CD4-positive, alpha-beta T cell (primary cell): ENCODE data around the gene FASTK. TPM values are rescaled to one million over a fixed set of nuclear protein-coding genes. Genes with fewer than 3 reads are reported as not detected.

Source experiments
- ATAC-seq: fragments of 200-7000 bp; cut with Tn5 transposase; one replicate; pipeline ENCODE4 v1.10.0; 2022; ENCODE audit warnings: mild to moderate bottlenecking; ENCODE audit not compliant: poor library complexity
- CTCF ChIA-PET: fragments of 350-600 bp; sonication (Branson Sonifier 250); formaldehyde crosslinking; loops from one replicate; lab custom pipeline; 2021; ENCODE audit warnings: antibody characterized with exemption, inconsistent platforms; lab: Charles Lee
- POLR2A ChIA-PET: fragments of 350-600 bp; sonication (Branson Sonifier 250); formaldehyde crosslinking; loops from one replicate; lab custom pipeline; 2021; ENCODE audit warnings: antibody characterized with exemption, inconsistent platforms; lab: Charles Lee
- DNase-seq, 14 experiments: peaks; one replicate each; pipeline ENCODE4 v3.0.0-alpha.2; 2013 to 2020; ENCODE audit warnings: mixed read lengths in 2 of 14
- H3K27ac ChIP-seq, 2 donors: one replicate each; pipeline versions ENCODE4 v1.5.1 to v1.7.0; 2013; ENCODE audit warnings: low read length in 2 of 2, low read depth in 1 of 2, mild to moderate bottlenecking in 1 of 2
- H3K27me3 ChIP-seq, 2 experiments: 1 replicate in 1 of 2; 2 replicates in 1 of 2; pipeline versions ENCODE4 v1.6.1 to v1.7.0; 2013; ENCODE audit warnings: low read length in 2 of 2, control low read depth in 1 of 2, mild to moderate bottlenecking in 1 of 2, moderate library complexity in 1 of 2; ENCODE audit not compliant: insufficient read depth in 2 of 2, control insufficient read depth in 1 of 2
- H3K36me3 ChIP-seq: one replicate; pipeline ENCODE4 v1.6.1; 2013; ENCODE audit warnings: low read length, control low read depth; ENCODE audit not compliant: insufficient read depth
- H3K4me1 ChIP-seq: one replicate; pipeline ENCODE4 v1.6.1; 2013; ENCODE audit warnings: low read length, control low read depth; ENCODE audit not compliant: insufficient read depth
- H3K4me3 ChIP-seq: one replicate; pipeline ENCODE4 v1.5.1; 2013; ENCODE audit warnings: mild to moderate bottlenecking, low read length, moderate library complexity
- H3K9me3 ChIP-seq, 2 experiments: 1 replicate in 1 of 2; 2 replicates in 1 of 2; pipeline versions ENCODE4 v1.6.1 to v1.7.0; 2013; ENCODE audit warnings: low read length in 2 of 2, mild to moderate bottlenecking in 2 of 2, control low read depth in 1 of 2, moderate library complexity in 1 of 2; ENCODE audit not compliant: control insufficient read depth in 1 of 2, insufficient read depth in 1 of 2
- H3K27ac Mint-ChIP-seq: one replicate; pipeline ENCODE4 v1.8.0; 2020; ENCODE audit warnings: mixed read lengths
- H3K27me3 Mint-ChIP-seq: one replicate; pipeline ENCODE4 v1.8.0; 2021; ENCODE audit warnings: mixed read lengths
- H3K36me3 Mint-ChIP-seq: one replicate; pipeline ENCODE4 v1.8.0; 2021; ENCODE audit warnings: low read depth, mixed read lengths
- H3K4me1 Mint-ChIP-seq: one replicate; pipeline ENCODE4 v1.8.0; 2021; ENCODE audit warnings: low read depth, mixed read lengths
- H3K4me3 Mint-ChIP-seq: one replicate; pipeline ENCODE4 v1.8.0; 2020; ENCODE audit warnings: mild to moderate bottlenecking, mixed read lengths
- H3K9me3 Mint-ChIP-seq: one replicate; pipeline ENCODE4 v1.8.0; 2020; ENCODE audit warnings: mixed read lengths
- CTCF ChIP-seq: fragments of 200-600 bp; IDR thresholded peaks from one replicate; pipeline ENCODE4 v1.8.0; 2022; ENCODE audit warnings: antibody characterized with exemption, mild to moderate bottlenecking
- intact Hi-C, 2 experiments: fragments of 100-400 bp; cut with DNase I in 1 of 2; cut with micrococcal nuclease in 1 of 2; formaldehyde crosslinking; loops; one replicate each; pipeline versions ENCODE4 v1.15.1 to v1.9.0; 2023 to 2025; cut with DNase I, micrococcal nuclease
- total RNA-seq, 174 experiments: library from RNA in 2 of 174; stranded (reverse) in 2 of 174; gene quantifications; one replicate each; pipeline ENCODE4 v1.2.3 and lab custom pipeline; 2021 to 2026

Gene FASTK
- total RNA-seq, 2 experiments from 2014 or later = 82.2 to 84.2 TPM

- H3K4me3 ChIP-seq = no peak overlapping the region
- Mint-ChIP-seq H3K4me1 (no peaks in the 10 kb centered on the region), H3K36me3 (no peaks in the 10 kb centered on the region), H3K27me3 (no peaks in the 10 kb centered on the region), H3K4me3 (no peak overlapping the region), H3K9me3 (no peaks in the 10 kb centered on the region), H3K27ac (no peak overlapping the region)
- POLR2A ChIA-PET = no interaction called here
- no peaks in the 10 kb centered on the region for H3K27me3 ChIP-seq
- ATAC-seq (no peak), DNase-seq (no peak)
- H3K4me1 ChIP-seq = no peaks in the 10 kb centered on the region
- no peak for TF ChIP-seq CTCF
- no peak overlapping the region for H3K27ac ChIP-seq
- CTCF ChIA-PET = no interaction called here
- no peaks in the 10 kb centered on the region for H3K36me3 ChIP-seq
- intact Hi-C loops = no loop called here
- no peaks in the 10 kb centered on the region for H3K9me3 ChIP-seq
These were observed 21.2 kb upstream of the FASTK start for GRCh38 chr7:151101621-151102396.

- CTCF ChIA-PET = interaction anchor here (1.1 kb wide), 1 partner anchor 82 kb away, joined by 3 read pairs; no protein-coding TSS in a partner anchor
- POLR2A ChIA-PET = no interaction called here
- H3K36me3 Mint-ChIP-seq = no peaks in the 10 kb centered on the region
- Histone ChIP-seq H3K36me3 (no peaks in the 10 kb centered on the region), H3K27me3 (no peaks in the 10 kb centered on the region), H3K4me3 (no peak overlapping the region), H3K27ac (no peak overlapping the region), H3K4me1 (peaks cover under 1% of the 10 kb centered on the region), H3K9me3 (no peaks in the 10 kb centered on the region)
- H3K4me3 Mint-ChIP-seq = no peak overlapping the region
- DNase-seq (no peak), ATAC-seq (no peak)
- no peak for TF ChIP-seq CTCF
- H3K27ac Mint-ChIP-seq = no peak overlapping the region
- no peaks in the 10 kb centered on the region for H3K9me3 Mint-ChIP-seq
- no peaks in the 10 kb centered on the region for H3K27me3 Mint-ChIP-seq
- no peaks in the 10 kb centered on the region for H3K4me1 Mint-ChIP-seq
- intact Hi-C loops = no loop called here
These were observed 20.3 kb upstream of the FASTK start for GRCh38 chr7:151100921-151101320.

GRCh38 chr7:151099486-151100211, 19.0 kb upstream of the FASTK start:
- no peaks in the 10 kb centered on the region for H3K27me3 Mint-ChIP-seq
- Histone ChIP-seq H3K27ac (no peak overlapping the region), H3K9me3 (no peaks in the 10 kb centered on the region), H3K27me3 (no peaks in the 10 kb centered on the region), H3K4me3 (no peak overlapping the region), H3K4me1 (peaks cover 9% of the 10 kb centered on the region), H3K36me3 (no peaks in the 10 kb centered on the region)
- H3K4me3 Mint-ChIP-seq = no peak overlapping the region
- ChIA-PET CTCF (interaction anchor here (1.1 kb wide), 1 partner anchor 81 kb away, joined by 3 read pairs; no protein-coding TSS in a partner anchor), POLR2A (no interaction called here)
- ATAC-seq = no peak
- intact Hi-C loops = no loop called here
- H3K27ac Mint-ChIP-seq = no peak overlapping the region
- no peaks in the 10 kb centered on the region for H3K4me1 Mint-ChIP-seq
- TF ChIP-seq CTCF = no peak
- H3K9me3 Mint-ChIP-seq = no peaks in the 10 kb centered on the region
- no peak for DNase-seq
- no peaks in the 10 kb centered on the region for H3K36me3 Mint-ChIP-seq
